AG08396 (cell line): ENCODE results near the gene FCGR2B.
"Not testable (repeated sequence)": the region's sequence is repeated elsewhere in the genome, so short reads cannot be mapped to it uniquely, and the experiment has no call there.

ENCODE experiments used
- DNase-seq: peaks from one replicate; pipeline ENCODE4 v3.0.0; 2012; ENCODE audit warnings: low spot score, mixed read lengths

FCGR2B gene

GRCh38 chr1:161647507-161648360 lies 15.2 kb upstream of the FCGR2B start:
- DNase-seq, result not testable (repeated sequence)

- DNase-seq, result not testable (repeated sequence)
These were observed 9.4 kb upstream of the FCGR2B start for GRCh38 chr1:161653541-161653940.

- DNase-seq, result not testable (repeated sequence)
These were observed 9.0 kb upstream of the FCGR2B start for GRCh38 chr1:161653971-161654370.

GRCh38 chr1:161658524-161658923 lies 4.4 kb upstream of the FCGR2B start:
- DNase-seq, result not testable (repeated sequence)

- DNase-seq, result not testable (repeated sequence)
These were observed 1.2 kb upstream of the FCGR2B start for GRCh38 chr1:161661660-161662311.

GRCh38 chr1:161663569-161663968 lies 626 bp downstream of the FCGR2B start:
- DNase-seq, result not testable (repeated sequence)

GRCh38 chr1:161664689-161665088 lies 1.7 kb downstream of the FCGR2B start:
- DNase-seq, result not testable (repeated sequence)

- DNase-seq, result not testable (repeated sequence)
These were observed 8.4 kb downstream of the FCGR2B start for GRCh38 chr1:161671045-161672020.

- DNase-seq, result not testable (repeated sequence)
These were observed 10.5 kb downstream of the FCGR2B start for GRCh38 chr1:161673437-161673836.

- DNase-seq, result not testable (repeated sequence)
These were observed 11.5 kb downstream of the FCGR2B start for GRCh38 chr1:161674447-161674846.

GRCh38 chr1:161674908-161675307 lies 12.0 kb downstream of the FCGR2B start:
- not testable (repeated sequence) for DNase-seq

GRCh38 chr1:161676441-161676840 lies 13.5 kb downstream of the FCGR2B start:
- DNase-seq, result no peak

- no peak for DNase-seq
These were observed 14.2 kb downstream of the FCGR2B start for GRCh38 chr1:161676958-161677689.

GRCh38 chr1:161678500-161678899 lies 15.6 kb downstream of the FCGR2B start:
- DNase-seq, result no peak

GRCh38 chr1:161681879-161682278 lies 18.9 kb downstream of the FCGR2B start:
- no peak for DNase-seq

GRCh38 chr1:161688946-161689345 lies 26.0 kb downstream of the FCGR2B start:
- DNase-seq, result no peak

- no peak for DNase-seq
These were observed 28.9 kb downstream of the FCGR2B start for GRCh38 chr1:161691846-161692245.

- DNase-seq, result not testable (repeated sequence)
These were observed 30.2 kb downstream of the FCGR2B start for GRCh38 chr1:161693020-161693712.

- DNase-seq, result not testable (repeated sequence)
These were observed 35.4 kb downstream of the FCGR2B start for GRCh38 chr1:161698302-161698701.

GRCh38 chr1:161702250-161702649 lies 39.3 kb downstream of the FCGR2B start:
- DNase-seq, result no peak

GRCh38 chr1:161705537-161705936 lies 42.6 kb downstream of the FCGR2B start:
- no peak for DNase-seq
